Measurements from ENCODE around the gene PRKD2. TPM values are rescaled to one million over a fixed set of nuclear protein-coding genes. Genes with fewer than 3 reads are reported as not detected.
A peak's percentile ranks its signal among the peaks of the same experiment; 100 is the strongest.

Gene PRKD2
- total RNA-seq, 1 donor from 2014 or later: 58.9 TPM

GRCh38 chr19:46728693-46729339, 11.9 kb upstream of the PRKD2 start:
- H3K4me1 ChIP-seq: peaks cover 25% of the 10 kb centered on the region
- ATAC-seq (peak; percentile 74), DNase-seq (peak; percentile 88)
- no peaks in the 10 kb centered on the region for H3K9me3 ChIP-seq
- intact Hi-C loops (cut with DNase I): no loop called here
- peak overlapping the region; percentile 14 for H3K4me3 ChIP-seq
- no peaks in the 10 kb centered on the region for H3K27me3 ChIP-seq
- no peak overlapping the region for H3K27ac ChIP-seq
- peak; percentile 95 for TF ChIP-seq CTCF (IDR thresholded peaks at IDR 0.05)
- H3K36me3 ChIP-seq: peaks cover 86% of the 10 kb centered on the region

- DNase-seq (no peak), ATAC-seq (no peak)
- Histone ChIP-seq H3K4me3 (peak overlapping the region; percentile 14), H3K4me1 (peaks cover 25% of the 10 kb centered on the region), H3K9me3 (no peaks in the 10 kb centered on the region), H3K27ac (peak overlapping the region; percentile 42), H3K36me3 (peaks cover 86% of the 10 kb centered on the region), H3K27me3 (no peaks in the 10 kb centered on the region)
- intact Hi-C loops (cut with DNase I): no loop called here
- TF ChIP-seq CTCF (IDR thresholded peaks at IDR 0.05): no peak
Observed at GRCh38 chr19:46728208-46728607, 11.3 kb upstream of the PRKD2 start.

GRCh38 chr19:46727757-46728156, 10.8 kb upstream of the PRKD2 start:
- Histone ChIP-seq H3K4me3 (no peak overlapping the region), H3K9me3 (no peaks in the 10 kb centered on the region), H3K27me3 (no peaks in the 10 kb centered on the region), H3K27ac (peak overlapping the region; percentile 42), H3K4me1 (peaks cover 29% of the 10 kb centered on the region), H3K36me3 (peaks cover 86% of the 10 kb centered on the region)
- TF ChIP-seq CTCF (IDR thresholded peaks at IDR 0.05): no peak
- intact Hi-C loops (cut with DNase I): no loop called here
- no peak for DNase-seq
- no peak for ATAC-seq

GRCh38 chr19:46726971-46727501, 10.1 kb upstream of the PRKD2 start:
- DNase-seq (peak; percentile 64), ATAC-seq (no peak)
- no peaks in the 10 kb centered on the region for H3K9me3 ChIP-seq
- intact Hi-C loops (cut with DNase I): no loop called here
- no peaks in the 10 kb centered on the region for H3K27me3 ChIP-seq
- H3K27ac ChIP-seq: no peak overlapping the region
- TF ChIP-seq CTCF (IDR thresholded peaks at IDR 0.05): no peak
- peaks cover 28% of the 10 kb centered on the region for H3K4me1 ChIP-seq
- no peak overlapping the region for H3K4me3 ChIP-seq
- peaks cover 86% of the 10 kb centered on the region for H3K36me3 ChIP-seq

GRCh38 chr19:46726551-46726950, 9.6 kb upstream of the PRKD2 start:
- intact Hi-C loops (cut with DNase I): no loop called here
- ATAC-seq: no peak
- H3K27ac ChIP-seq: no peak overlapping the region

More at GRCh38 chr19:46726551-46726950, 9.6 kb upstream of the PRKD2 start:
- H3K27me3 ChIP-seq: no peaks in the 10 kb centered on the region
- H3K4me3 ChIP-seq: no peak overlapping the region
- DNase-seq: peak; percentile 48
- H3K9me3 ChIP-seq: no peaks in the 10 kb centered on the region
- TF ChIP-seq CTCF (IDR thresholded peaks at IDR 0.05): no peak
- H3K36me3 ChIP-seq: peaks cover 90% of the 10 kb centered on the region
- H3K4me1 ChIP-seq: peaks cover 28% of the 10 kb centered on the region

All from upper lobe of right lung (tissue), 1 donor.